K562 (cell line): ENCODE results near the gene LPCAT3. TPM values are rescaled to one million over a fixed set of nuclear protein-coding genes. Genes with fewer than 3 reads are reported as not detected.
A peak's percentile ranks its signal among the peaks of the same experiment; 100 is the strongest.

ENCODE experiments used
- ATF3 ChIP-seq, 2 experiments: fragments of 450-650 bp in 1 of 2; sonication (generic) in 1 of 2; formaldehyde crosslinking in 1 of 2; IDR thresholded peaks in 1 of 2; conservative IDR thresholded peaks in 1 of 2; 2 replicates each; pipeline versions ENCODE4 v1.6.1 to v1.8.1; 2016 to 2023; ENCODE audit warnings: mild to moderate bottlenecking in 2 of 2, moderate library complexity in 2 of 2, inconsistent platforms in 1 of 2, missing genetic modification reagents in 1 of 2
- CBX2 ChIP-seq: fragments of 200-600 bp; sonication (generic); IDR thresholded peaks from one replicate; pipeline ENCODE4 v1.6.1; 2012; ENCODE audit warnings: mild to moderate bottlenecking, low read length, inconsistent platforms; ENCODE audit not compliant: insufficient read depth, poor library complexity, severe bottlenecking
- ELF1 ChIP-seq: fragments of 200-800 bp; sonication (Bioruptor generic); IDR thresholded peaks from 2 replicates; pipeline ENCODE4 v1.6.1; 2016; ENCODE audit warnings: missing genetic modification characterization, missing compliant biosample characterization
- KDM4B ChIP-seq, 2 experiments: fragments of 450-650 bp in 1 of 2; sonication (generic) in 1 of 2; IDR thresholded peaks; 2 replicates each; pipeline ENCODE4 v1.6.1; 2016 to 2017; ENCODE audit warnings: borderline replicate concordance in 2 of 2, antibody characterized with exemption in 1 of 2, low read depth in 1 of 2, mild to moderate bottlenecking in 1 of 2
- MAZ ChIP-seq, 2 experiments: fragments of 450-650 bp in 1 of 2; sonication (generic) in 1 of 2; formaldehyde crosslinking; IDR thresholded peaks in 1 of 2; conservative IDR thresholded peaks in 1 of 2; 2 replicates each; pipeline versions ENCODE4 v1.4.0 to v1.5.0; 2020; ENCODE audit warnings: mild to moderate bottlenecking in 1 of 2, missing genetic modification reagents in 1 of 2
- MXD1 ChIP-seq: fragments of 250-450 bp; sonication (Bioruptor Pico); IDR thresholded peaks from 2 replicates; pipeline ENCODE4 v1.8.0; 2021; ENCODE audit warnings: borderline replicate concordance, mild to moderate bottlenecking, moderate library complexity; ENCODE audit not compliant: poor library complexity, severe bottlenecking
- NONO ChIP-seq, 2 experiments: fragments of 200-400 bp in 1 of 2; fragments of 450-650 bp in 1 of 2; formaldehyde crosslinking in 1 of 2; IDR thresholded peaks; 2 replicates each; pipeline ENCODE4 v1.6.1; 2017; ENCODE audit warnings: low read depth in 2 of 2, mild to moderate bottlenecking in 2 of 2, moderate library complexity in 2 of 2, low read length in 1 of 2
- PML ChIP-seq: IDR thresholded peaks from 2 replicates; pipeline ENCODE4 v1.6.1; 2012; ENCODE audit warnings: low read length, inconsistent platforms
- POLR2B ChIP-seq: fragments of 450-650 bp; IDR thresholded peaks from 2 replicates; pipeline ENCODE4 v1.6.1; 2018; ENCODE audit warnings: low read depth; ENCODE audit not compliant: partially characterized antibody
- POLR2H ChIP-seq: IDR thresholded peaks from 2 replicates; pipeline ENCODE4 v1.6.1; 2016; ENCODE audit warnings: missing genetic modification characterization, low read depth, mild to moderate bottlenecking, control low read depth, missing compliant biosample characterization, moderate library complexity
- SPI1 ChIP-seq: IDR thresholded peaks from 2 replicates; pipeline ENCODE4 v1.6.1; 2011; ENCODE audit warnings: low read depth, low read length, control low read depth, borderline replicate concordance
- STAG1 ChIP-seq: sonication (generic); formaldehyde crosslinking; IDR thresholded peaks from 2 replicates; pipeline ENCODE4 v1.5.0; 2020; ENCODE audit warnings: missing genetic modification reagents, borderline replicate concordance
- THAP7 ChIP-seq: fragments of 250-450 bp; sonication (Bioruptor Pico); IDR thresholded peaks from 2 replicates; pipeline ENCODE4 v1.5.0; 2021
- UBTF ChIP-seq, 2 experiments: IDR thresholded peaks; 2 replicates each; pipeline ENCODE4 v1.6.1; 2012; ENCODE audit warnings: improper control_type of control experiment in 2 of 2, low read depth in 2 of 2, low read length in 2 of 2, borderline replicate concordance in 1 of 2
- VEZF1 ChIP-seq: fragments of 200-800 bp; sonication (Bioruptor generic); IDR thresholded peaks from 2 replicates; pipeline ENCODE4 v1.6.1; 2017; ENCODE audit warnings: missing genetic modification characterization, missing compliant biosample characterization
- ZBTB43 ChIP-seq: sonication (generic); formaldehyde crosslinking; IDR thresholded peaks from 2 replicates; pipeline ENCODE4 v1.8.0; 2023; ENCODE audit warnings: mild to moderate bottlenecking, missing genetic modification reagents
- ZNF57 ChIP-seq: fragments of 450-650 bp; formaldehyde crosslinking; IDR thresholded peaks from 2 replicates; pipeline ENCODE4 v1.4.0; 2020; ENCODE audit warnings: mild to moderate bottlenecking, moderate library complexity
- ZNF766 ChIP-seq: fragments of 200-800 bp; sonication (Bioruptor generic); conservative IDR thresholded peaks from 2 replicates; pipeline ENCODE4 v1.6.1; 2016; ENCODE audit warnings: missing genetic modification characterization, missing compliant biosample characterization
- polyA plus RNA-seq, 8 experiments: library from polyadenylated mRNA; depleted of rRNA in 4 of 8; stranded (reverse) in 5 of 8; unstranded in 3 of 8; fragments of >200 nt; fragmentation: Nextera tagmentation in 2 of 8; fragmentation: Illumina TruSeq in 1 of 8; extraction: Ambion mirVana in 2 of 8; extraction: Trizol in 1 of 8; gene quantifications; 2 replicates each; pipeline versions ENCODE4 v1.2.1 to v1.2.3, GENCODE V29; 2011 to 2014; ENCODE audit warnings: inconsistent platforms in 1 of 8, missing spikeins in 1 of 8
- total RNA-seq, 7 experiments: library from RNA; depleted of rRNA in 6 of 7; stranded (reverse); fragments of >200 nt in 6 of 7; fragmentation: Illumina TruSeq in 2 of 7; extraction: Trizol in 2 of 7; gene quantifications; 2 replicates each; pipeline versions ENCODE4 v1.2.1 to v1.2.3, GENCODE V29; 2011 to 2021; ENCODE audit warnings: low replicate concordance in 1 of 7

Gene LPCAT3
- total and polyA plus RNA-seq, 9 of the 15 experiments (the other 6 are each of a cell fraction or from before 2014, with no cell fraction given), result 4.9 to 52.5 (median 25.3) TPM

GRCh38 chr12:6961695-6962284, 56.5 kb downstream of the LPCAT3 start (continued):
- TF ChIP-seq ATF3 (IDR thresholded peaks at IDR 0.05) (0 out of 2 replicates have a peak, but pooled peaks have one; percentile 6), ATF3 (CRISPR knock-in tag; conservative IDR thresholded peaks at IDR 0.05) (no peak), STAG1 (CRISPR knock-in tag) (no peak), MXD1 (no peak), THAP7 (CRISPR knock-in tag) (no peak), KDM4B (IDR thresholded peaks at IDR 0.05; ENCODE audit: borderline replicate concordance in 2 of 2, low read depth in 1 of 2) (peak in 1 of 2 experiments; percentile 47; a peak in 1 of 4 replicates), SPI1 (no peak), ZNF766 (CRISPR knock-in tag) (no peak), ZNF57 (no peak), UBTF (IDR thresholded peaks at IDR 0.05; ENCODE audit: borderline replicate concordance in 1 of 2, low read depth in 2 of 2, low read length in 2 of 2) (0 out of 4 replicates have a peak, but pooled peaks of 1 of the 2 experiments have one; percentile 44), CBX2 (no peak), ZBTB43 (CRISPR knock-in tag) (no peak), PML (peak; percentile 50; the same call in 1 of the 2 replicates), ELF1 (peak; percentile 79; the same call in 1 of the 2 replicates), NONO (IDR thresholded peaks at IDR 0.05; ENCODE audit: low read depth in 2 of 2, low read length in 1 of 2) (no peak), POLR2B (peak; percentile 63), MAZ (CRISPR knock-in tag; conservative IDR thresholded peaks at IDR 0.05 in 1 of 2, IDR thresholded peaks at IDR 0.05 in 1 of 2) (peak; percentile 22 to 76; a peak in 2 of 4 replicates), POLR2H (tag) (peak; percentile 76), VEZF1 (CRISPR knock-in tag) (peak; percentile 67)
